ENCODE measurements around the gene SRPK2.
"Not testable (repeated sequence)": the region's sequence is repeated elsewhere in the genome, so short reads cannot be mapped to it uniquely, and the experiment has no call there.

SRPK2 gene

DNA sequence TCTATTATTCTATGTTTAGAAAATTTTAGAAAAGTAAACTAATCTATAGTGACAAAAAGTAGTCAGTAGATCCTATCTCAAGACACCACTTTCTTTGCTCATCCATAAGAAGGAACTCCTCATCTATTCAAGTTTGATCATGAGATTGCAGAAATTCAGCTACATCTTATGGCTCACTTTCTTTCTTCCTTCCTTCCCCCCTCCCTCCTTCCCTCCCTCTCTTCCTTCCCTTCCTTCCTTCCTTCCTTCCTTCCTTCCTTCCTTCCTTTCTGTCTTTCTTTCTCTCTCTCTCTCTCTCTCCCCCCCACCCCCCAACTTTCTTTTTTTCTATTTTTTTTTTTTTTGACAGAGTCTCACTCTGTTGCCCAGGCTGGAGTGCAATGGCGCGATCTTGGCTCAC is 35.3 kb upstream of the SRPK2 start:
- Histone ChIP-seq H3K27me3 (ENCODE audit: control insufficient read depth, insufficient read depth, low read length) (no peaks in the 10 kb centered on the region), H3K9ac (no peak overlapping the region), H3K4me2 (ENCODE audit: low read length) (no peak overlapping the region), H3K4me1 (no peaks in the 10 kb centered on the region), H3K4me3 (ENCODE audit: low read depth, low read length) (no peak overlapping the region), H3K9me3 (ENCODE audit: control insufficient read depth, low read length) (no peaks in the 10 kb centered on the region), H3K36me3 (ENCODE audit: control insufficient read depth, insufficient read depth, low read length) (no peaks in the 10 kb centered on the region), H3K27ac (no peak overlapping the region), H3K79me2 (no peaks in the 10 kb centered on the region), H2AFZ (no peak overlapping the region)
- TF ChIP-seq, protein P1, sequence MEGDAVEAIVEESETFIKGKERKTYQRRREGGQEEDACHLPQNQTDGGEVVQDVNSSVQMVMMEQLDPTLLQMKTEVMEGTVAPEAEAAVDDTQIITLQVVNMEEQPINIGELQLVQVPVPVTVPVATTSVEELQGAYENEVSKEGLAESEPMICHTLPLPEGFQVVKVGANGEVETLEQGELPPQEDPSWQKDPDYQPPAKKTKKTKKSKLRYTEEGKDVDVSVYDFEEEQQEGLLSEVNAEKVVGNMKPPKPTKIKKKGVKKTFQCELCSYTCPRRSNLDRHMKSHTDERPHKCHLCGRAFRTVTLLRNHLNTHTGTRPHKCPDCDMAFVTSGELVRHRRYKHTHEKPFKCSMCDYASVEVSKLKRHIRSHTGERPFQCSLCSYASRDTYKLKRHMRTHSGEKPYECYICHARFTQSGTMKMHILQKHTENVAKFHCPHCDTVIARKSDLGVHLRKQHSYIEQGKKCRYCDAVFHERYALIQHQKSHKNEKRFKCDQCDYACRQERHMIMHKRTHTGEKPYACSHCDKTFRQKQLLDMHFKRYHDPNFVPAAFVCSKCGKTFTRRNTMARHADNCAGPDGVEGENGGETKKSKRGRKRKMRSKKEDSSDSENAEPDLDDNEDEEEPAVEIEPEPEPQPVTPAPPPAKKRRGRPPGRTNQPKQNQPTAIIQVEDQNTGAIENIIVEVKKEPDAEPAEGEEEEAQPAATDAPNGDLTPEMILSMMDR (IDR thresholded peaks at IDR 0.05), result no peak

DNA sequence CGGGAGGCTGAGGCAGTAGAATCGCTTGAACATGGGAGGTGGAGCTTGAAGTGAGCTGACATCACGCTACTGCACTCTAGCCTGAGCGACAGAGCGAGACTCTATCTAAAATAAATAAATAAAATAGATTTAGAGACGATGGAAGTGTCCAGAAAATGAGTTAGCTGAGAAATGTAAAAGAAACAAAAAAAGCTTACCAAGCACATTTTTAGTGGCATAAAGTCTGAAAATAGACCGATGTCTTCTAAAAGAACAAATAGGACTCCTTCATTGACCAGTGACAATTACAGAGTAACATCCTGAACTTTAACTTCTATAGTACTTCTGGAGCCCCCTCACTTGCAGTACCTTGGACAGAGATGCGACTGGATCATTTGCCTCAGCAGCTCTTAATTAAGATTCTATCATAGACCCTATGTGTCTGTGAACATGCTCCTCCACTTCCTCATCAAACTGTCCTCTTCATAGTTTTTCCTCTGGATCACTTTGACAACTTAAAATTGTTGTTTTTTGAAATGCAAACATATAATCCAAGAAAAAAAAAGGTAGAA is 25.2 kb upstream of the SRPK2 start:
- Histone ChIP-seq H3K9ac (no peak overlapping the region), H3K4me1 (no peaks in the 10 kb centered on the region), H3K79me2 (no peaks in the 10 kb centered on the region), H3K4me3 (ENCODE audit: low read depth, low read length) (no peak overlapping the region), H3K4me2 (ENCODE audit: low read length) (no peak overlapping the region), H3K36me3 (ENCODE audit: control insufficient read depth, insufficient read depth, low read length) (no peaks in the 10 kb centered on the region), H3K9me3 (ENCODE audit: control insufficient read depth, low read length) (no peaks in the 10 kb centered on the region), H3K27me3 (ENCODE audit: control insufficient read depth, insufficient read depth, low read length) (no peaks in the 10 kb centered on the region), H3K27ac (no peak overlapping the region), H2AFZ (no peak overlapping the region)
- TF ChIP-seq, protein P1 (IDR thresholded peaks at IDR 0.05), result no peak

DNA sequence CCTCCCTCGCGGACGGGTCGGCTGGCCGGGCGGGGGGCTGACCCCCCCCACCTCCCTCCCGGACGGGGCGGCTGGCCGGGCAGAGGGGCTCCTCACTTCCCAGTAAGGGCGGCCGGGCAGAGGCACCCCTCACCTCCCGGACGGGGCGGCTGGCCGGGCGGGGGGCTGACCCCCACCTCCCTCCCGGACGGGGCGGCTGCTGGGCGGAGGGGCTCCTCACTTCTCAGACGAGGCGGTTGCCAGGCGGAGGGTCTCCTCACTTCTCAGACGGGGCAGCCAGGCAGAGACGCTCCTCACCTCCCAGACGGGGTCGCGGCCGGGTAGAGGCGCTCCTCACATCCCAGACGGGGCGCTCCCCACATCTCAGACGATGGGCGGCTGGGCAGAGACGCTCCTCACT is 22.1 kb upstream of the SRPK2 start:
- not testable (repeated sequence) for H3K4me1 ChIP-seq; H3K27me3 ChIP-seq (ENCODE audit: control insufficient read depth, insufficient read depth, low read length); H3K9ac ChIP-seq; H3K36me3 ChIP-seq (ENCODE audit: control insufficient read depth, insufficient read depth, low read length); H3K9me3 ChIP-seq (ENCODE audit: control insufficient read depth, low read length); H3K79me2 ChIP-seq; H2AFZ ChIP-seq; H3K27ac ChIP-seq; H3K4me2 ChIP-seq (ENCODE audit: low read length); H3K4me3 ChIP-seq (ENCODE audit: low read depth, low read length)

DNA sequence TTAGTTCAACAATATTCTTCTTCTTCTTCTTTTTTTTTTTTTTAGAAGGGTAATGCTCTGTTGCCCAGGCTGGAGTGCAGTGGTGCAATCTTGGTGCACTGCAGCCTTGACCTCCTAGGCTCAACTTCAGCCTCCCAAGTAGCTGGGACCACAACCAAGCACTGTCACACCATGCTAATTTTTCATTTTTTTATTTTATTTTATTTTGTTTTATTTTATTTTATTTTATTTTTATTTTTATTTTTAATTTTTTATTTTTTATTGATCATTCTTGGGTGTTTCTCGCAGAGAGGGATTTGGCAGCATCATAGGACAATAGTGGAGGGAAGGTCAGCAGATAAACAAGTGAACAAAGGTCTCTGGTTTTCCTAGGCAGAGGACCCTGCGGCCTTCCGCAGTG is 21.1 kb upstream of the SRPK2 start:
- H3K36me3 ChIP-seq (ENCODE audit: control insufficient read depth, insufficient read depth, low read length); H3K4me3 ChIP-seq (ENCODE audit: low read depth, low read length); H3K27me3 ChIP-seq (ENCODE audit: control insufficient read depth, insufficient read depth, low read length); H3K9me3 ChIP-seq (ENCODE audit: control insufficient read depth, low read length); H3K27ac ChIP-seq; H3K9ac ChIP-seq; H3K4me1 ChIP-seq; H3K79me2 ChIP-seq; H2AFZ ChIP-seq; H3K4me2 ChIP-seq (ENCODE audit: low read length): not testable (repeated sequence)

DNA sequence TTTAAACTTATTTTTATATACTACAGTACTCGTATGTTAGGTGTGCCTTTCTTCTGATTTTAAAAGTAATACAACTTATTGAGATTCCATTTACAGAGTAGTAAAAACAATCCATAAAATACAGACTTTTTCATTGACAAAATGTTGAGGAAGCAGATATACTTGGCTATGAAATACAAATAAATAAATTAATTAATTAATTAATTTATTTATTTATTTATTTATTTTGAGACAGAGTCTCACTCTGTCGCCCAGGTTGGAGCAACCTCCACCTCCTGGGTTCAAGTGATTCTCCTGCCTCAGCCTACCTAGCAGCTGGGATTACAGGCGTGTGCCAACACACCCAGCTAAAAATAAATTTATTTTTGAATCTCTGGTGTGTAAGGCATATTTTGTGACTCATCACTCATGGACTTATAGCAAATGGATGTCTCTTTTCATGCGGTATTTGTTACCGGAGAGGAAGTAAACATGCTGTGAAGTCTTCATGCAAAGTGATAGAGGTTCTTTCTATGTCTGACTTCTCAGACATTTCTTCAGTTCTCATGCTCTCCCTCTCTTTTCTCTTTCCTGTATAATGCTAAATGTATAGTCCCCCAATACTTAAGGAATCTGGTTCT is 20.2 kb upstream of the SRPK2 start:
- TF ChIP-seq, protein P1 (IDR thresholded peaks at IDR 0.05), result no peak
- H3K9me3 ChIP-seq (ENCODE audit: control insufficient read depth, low read length), result no peaks in the 10 kb centered on the region

DNA sequence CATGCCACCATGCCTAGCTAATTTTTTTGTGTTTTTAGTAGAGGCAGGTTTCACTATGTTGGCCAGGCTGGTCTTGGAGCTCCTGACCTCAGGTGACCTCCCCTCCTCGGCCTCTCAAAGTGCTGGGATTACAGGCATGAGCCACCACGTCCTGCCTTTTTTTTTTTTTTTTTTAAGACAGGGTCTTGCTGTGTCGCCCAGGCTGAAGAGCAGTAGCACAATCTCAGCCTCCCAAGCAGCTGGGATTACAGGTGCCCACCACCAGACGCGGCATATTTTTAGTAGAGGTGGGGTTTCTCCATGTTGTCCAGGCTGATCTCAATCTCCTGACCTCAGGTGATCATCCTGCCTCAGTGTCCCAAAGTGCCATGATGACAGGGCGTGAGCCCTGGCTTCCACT is 14.4 kb upstream of the SRPK2 start:
- Histone ChIP-seq H3K4me1 (no peaks in the 10 kb centered on the region), H3K36me3 (ENCODE audit: control insufficient read depth, insufficient read depth, low read length) (no peaks in the 10 kb centered on the region), H3K27me3 (ENCODE audit: control insufficient read depth, insufficient read depth, low read length) (no peaks in the 10 kb centered on the region), H3K27ac (no peak overlapping the region), H3K9ac (no peak overlapping the region), H3K4me3 (ENCODE audit: low read depth, low read length) (no peak overlapping the region), H2AFZ (no peak overlapping the region), H3K79me2 (no peaks in the 10 kb centered on the region), H3K4me2 (ENCODE audit: low read length) (no peak overlapping the region), H3K9me3 (ENCODE audit: control insufficient read depth, low read length) (no peaks in the 10 kb centered on the region)
- TF ChIP-seq, protein P1 (IDR thresholded peaks at IDR 0.05), result no peak

More for the DNA sequence above, 20.2 kb upstream of the SRPK2 start:
- H3K79me2 ChIP-seq, result no peaks in the 10 kb centered on the region
- H3K9ac ChIP-seq, result no peak overlapping the region
- H3K27ac ChIP-seq, result no peak overlapping the region
- H3K36me3 ChIP-seq (ENCODE audit: control insufficient read depth, insufficient read depth, low read length), result no peaks in the 10 kb centered on the region
- no peaks in the 10 kb centered on the region for H3K27me3 ChIP-seq (ENCODE audit: control insufficient read depth, insufficient read depth, low read length)
- H3K4me3 ChIP-seq (ENCODE audit: low read depth, low read length), result no peak overlapping the region
- no peak overlapping the region for H2AFZ ChIP-seq
- no peaks in the 10 kb centered on the region for H3K4me1 ChIP-seq
- no peak overlapping the region for H3K4me2 ChIP-seq (ENCODE audit: low read length)
